HepG2 (cell line): ENCODE data around the gene RPL36. TPM values are rescaled to one million over a fixed set of nuclear protein-coding genes. Genes with fewer than 3 reads are reported as not detected.

Experiments
- CENPT ChIP-seq: sonication (generic); formaldehyde crosslinking; IDR thresholded peaks from 2 replicates; pipeline ENCODE4 v1.8.0; 2022; ENCODE audit warnings: low read depth, mild to moderate bottlenecking, moderate library complexity, missing genetic modification reagents
- GATAD1 ChIP-seq: IDR thresholded peaks from 2 replicates; pipeline ENCODE4 v1.6.1; 2016; ENCODE audit warnings: missing genetic modification reagents, missing compliant biosample characterization
- KDM6A ChIP-seq: IDR thresholded peaks from 2 replicates; pipeline ENCODE4 v1.6.1; 2016; ENCODE audit warnings: low read depth
- NR2F2 ChIP-seq: IDR thresholded peaks from 2 replicates; pipeline ENCODE4 v1.6.1; 2012; ENCODE audit warnings: low read depth, inconsistent platforms, borderline replicate concordance
- NR2F6 ChIP-seq, 2 experiments: IDR thresholded peaks; 2 replicates each; pipeline ENCODE4 v1.6.1; 2016; ENCODE audit warnings: antibody characterized with exemption in 1 of 2, mild to moderate bottlenecking in 1 of 2
- ZFP82 ChIP-seq: sonication (generic); formaldehyde crosslinking; IDR thresholded peaks from 2 replicates; pipeline ENCODE4 v1.5.1; 2020; ENCODE audit warnings: mild to moderate bottlenecking, missing genetic modification reagents, borderline replicate concordance
- ZNF101 ChIP-seq: sonication (generic); formaldehyde crosslinking; IDR thresholded peaks from 2 replicates; pipeline ENCODE4 v1.4.0; 2020; ENCODE audit warnings: mild to moderate bottlenecking, low read depth, missing genetic modification reagents, borderline replicate concordance
- ZNF260 ChIP-seq: sonication (generic); formaldehyde crosslinking; IDR thresholded peaks from 2 replicates; pipeline ENCODE4 v1.4.0; 2020; ENCODE audit warnings: missing genetic modification reagents, low read depth, mild to moderate bottlenecking, borderline replicate concordance
- ZNF30 ChIP-seq: sonication (generic); formaldehyde crosslinking; IDR thresholded peaks from 2 replicates; pipeline ENCODE4 v1.5.0; 2020; ENCODE audit warnings: mild to moderate bottlenecking, missing genetic modification reagents
- ZNF557 ChIP-seq: sonication (generic); formaldehyde crosslinking; IDR thresholded peaks from 2 replicates; pipeline ENCODE4 v1.4.0; 2020; ENCODE audit warnings: missing genetic modification reagents
- ZNF572 ChIP-seq: sonication (generic); formaldehyde crosslinking; IDR thresholded peaks from 2 replicates; pipeline ENCODE4 v1.5.1; 2020; ENCODE audit warnings: mild to moderate bottlenecking, missing genetic modification reagents
- ZNF577 ChIP-seq: sonication (generic); formaldehyde crosslinking; IDR thresholded peaks from 2 replicates; pipeline ENCODE4 v1.4.0; 2020; ENCODE audit warnings: mild to moderate bottlenecking, low read depth, missing genetic modification reagents, borderline replicate concordance
- ZNF703 ChIP-seq: sonication (generic); formaldehyde crosslinking; IDR thresholded peaks from 2 replicates; pipeline ENCODE4 v1.5.1; 2020; ENCODE audit warnings: missing genetic modification reagents, mild to moderate bottlenecking, moderate library complexity, borderline replicate concordance
- ZNF782 ChIP-seq: sonication (generic); formaldehyde crosslinking; IDR thresholded peaks from 2 replicates; pipeline ENCODE4 v1.4.0; 2020; ENCODE audit warnings: missing genetic modification reagents, mild to moderate bottlenecking, borderline replicate concordance
- ZNF83 ChIP-seq: sonication (generic); formaldehyde crosslinking; IDR thresholded peaks from 2 replicates; pipeline ENCODE4 v1.4.0; 2020; ENCODE audit warnings: missing genetic modification reagents, mild to moderate bottlenecking, borderline replicate concordance
- polyA plus RNA-seq, 8 experiments: library from polyadenylated mRNA; depleted of rRNA in 3 of 8; stranded (reverse) in 7 of 8; unstranded in 1 of 8; fragments of >200 nt; fragmentation: Illumina TruSeq in 4 of 8; extraction: Trizol in 4 of 8; gene quantifications; 2 replicates each; pipeline versions ENCODE4 v1.2.1 to v1.2.3, GENCODE V29; 2011 to 2016; ENCODE audit warnings: low read depth in 4 of 8, missing spikeins in 1 of 8, mixed read lengths in 1 of 8; ENCODE audit not compliant: insufficient read depth in 1 of 8
- total RNA-seq, 5 experiments: library from RNA; depleted of rRNA; stranded (reverse); fragments of >200 nt; fragmentation: Illumina TruSeq; extraction: Trizol; gene quantifications; 2 replicates each; pipeline ENCODE4 v1.2.3, GENCODE V29; 2016; ENCODE audit warnings: low read depth in 1 of 5
- TF ChIP-seq, protein P1 (sequence below): sonication (generic); formaldehyde crosslinking; IDR thresholded peaks from 2 replicates; pipeline ENCODE4 v1.5.0; 2020; ENCODE audit warnings: mild to moderate bottlenecking, missing genetic modification reagents
- TF ChIP-seq, protein P2 (sequence below): sonication (generic); formaldehyde crosslinking; IDR thresholded peaks from 2 replicates; pipeline ENCODE4 v1.8.0; 2022; ENCODE audit warnings: mild to moderate bottlenecking, missing genetic modification reagents, moderate library complexity
- TF ChIP-seq, protein P3 (sequence below): sonication (generic); formaldehyde crosslinking; IDR thresholded peaks from 2 replicates; pipeline ENCODE4 v1.4.0; 2020; ENCODE audit warnings: mild to moderate bottlenecking, missing genetic modification reagents
- TF ChIP-seq, protein P4 (sequence below): IDR thresholded peaks from 2 replicates; pipeline ENCODE4 v1.6.1; 2012; ENCODE audit warnings: low read depth, low read length, improper control_type of control experiment
- TF ChIP-seq, protein P5 (sequence below): IDR thresholded peaks from 2 replicates; pipeline ENCODE4 v1.4.0; 2020; ENCODE audit warnings: mild to moderate bottlenecking, missing genetic modification reagents

Gene RPL36
- total and polyA plus RNA-seq, 2 of the 13 experiments (the other 11 are each of a cell fraction or from before 2014, with no cell fraction given), result 706 to 740 TPM

DNA sequence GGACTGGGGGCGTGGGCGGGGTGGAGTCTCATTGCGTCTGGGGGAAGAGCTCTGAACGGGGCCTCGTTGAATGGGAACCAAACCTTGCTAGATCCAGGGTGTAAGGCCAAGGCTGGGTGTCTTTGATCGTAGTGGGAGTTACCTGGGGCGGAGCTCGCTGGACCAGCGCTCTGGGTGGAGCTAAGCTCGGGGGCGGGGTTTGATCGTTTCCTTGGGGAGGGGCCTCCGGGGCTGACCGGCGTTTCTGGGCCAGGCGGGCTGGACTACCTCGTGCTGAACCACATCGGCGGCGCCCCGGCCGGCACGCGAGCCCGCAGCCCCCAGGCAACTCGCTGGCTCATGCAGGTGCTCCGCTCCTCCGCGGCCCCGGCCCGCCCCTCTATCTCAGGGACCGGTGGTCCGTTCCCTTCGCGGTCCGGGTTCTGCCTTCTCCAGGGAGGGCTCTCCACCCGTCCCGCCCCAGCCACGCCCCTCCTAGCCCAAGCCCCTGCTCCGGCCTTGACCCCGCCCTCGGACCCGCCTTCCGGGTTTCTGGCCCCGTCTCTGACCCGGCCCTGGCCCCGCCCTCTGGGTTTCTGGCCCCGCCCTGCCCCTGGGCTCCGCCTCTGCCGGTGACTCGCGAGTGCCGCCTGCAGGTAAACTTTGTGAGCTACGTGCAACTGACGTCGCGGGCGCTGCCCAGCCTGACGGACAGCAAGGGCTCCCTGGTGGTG lies 3.3 kb upstream of the RPL36 start (continued):
- TF ChIP-seq KDM6A (CRISPR knock-in tag), result no peak
- TF ChIP-seq ZNF703 (CRISPR knock-in tag), result no peak
- TF ChIP-seq, protein P1, sequence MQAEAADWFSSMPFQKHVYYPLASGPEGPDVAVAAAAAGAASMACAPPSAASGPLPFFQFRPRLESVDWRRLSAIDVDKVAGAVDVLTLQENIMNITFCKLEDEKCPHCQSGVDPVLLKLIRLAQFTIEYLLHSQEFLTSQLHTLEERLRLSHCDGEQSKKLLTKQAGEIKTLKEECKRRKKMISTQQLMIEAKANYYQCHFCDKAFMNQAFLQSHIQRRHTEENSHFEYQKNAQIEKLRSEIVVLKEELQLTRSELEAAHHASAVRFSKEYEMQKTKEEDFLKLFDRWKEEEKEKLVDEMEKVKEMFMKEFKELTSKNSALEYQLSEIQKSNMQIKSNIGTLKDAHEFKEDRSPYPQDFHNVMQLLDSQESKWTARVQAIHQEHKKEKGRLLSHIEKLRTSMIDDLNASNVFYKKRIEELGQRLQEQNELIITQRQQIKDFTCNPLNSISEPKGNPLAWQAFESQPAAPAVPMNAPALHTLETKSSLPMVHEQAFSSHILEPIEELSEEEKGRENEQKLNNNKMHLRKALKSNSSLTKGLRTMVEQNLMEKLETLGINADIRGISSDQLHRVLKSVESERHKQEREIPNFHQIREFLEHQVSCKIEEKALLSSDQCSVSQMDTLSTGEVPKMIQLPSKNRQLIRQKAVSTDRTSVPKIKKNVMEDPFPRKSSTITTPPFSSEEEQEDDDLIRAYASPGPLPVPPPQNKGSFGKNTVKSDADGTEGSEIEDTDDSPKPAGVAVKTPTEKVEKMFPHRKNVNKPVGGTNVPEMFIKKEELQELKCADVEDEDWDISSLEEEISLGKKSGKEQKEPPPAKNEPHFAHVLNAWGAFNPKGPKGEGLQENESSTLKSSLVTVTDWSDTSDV (CRISPR knock-in tag), result no peak
- TF ChIP-seq, protein P2, sequence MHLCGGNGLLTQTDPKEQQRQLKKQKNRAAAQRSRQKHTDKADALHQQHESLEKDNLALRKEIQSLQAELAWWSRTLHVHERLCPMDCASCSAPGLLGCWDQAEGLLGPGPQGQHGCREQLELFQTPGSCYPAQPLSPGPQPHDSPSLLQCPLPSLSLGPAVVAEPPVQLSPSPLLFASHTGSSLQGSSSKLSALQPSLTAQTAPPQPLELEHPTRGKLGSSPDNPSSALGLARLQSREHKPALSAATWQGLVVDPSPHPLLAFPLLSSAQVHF (CRISPR knock-in tag), result no peak
- TF ChIP-seq, protein P3, sequence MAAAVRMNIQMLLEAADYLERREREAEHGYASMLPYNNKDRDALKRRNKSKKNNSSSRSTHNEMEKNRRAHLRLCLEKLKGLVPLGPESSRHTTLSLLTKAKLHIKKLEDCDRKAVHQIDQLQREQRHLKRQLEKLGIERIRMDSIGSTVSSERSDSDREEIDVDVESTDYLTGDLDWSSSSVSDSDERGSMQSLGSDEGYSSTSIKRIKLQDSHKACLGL (CRISPR knock-in tag), result peak; percentile 79
- TF ChIP-seq ZNF83 (CRISPR knock-in tag), result no peak
- TF ChIP-seq NR2F2, result no peak
- no peak for TF ChIP-seq ZNF572 (CRISPR knock-in tag)
- peak; percentile 63 for TF ChIP-seq ZFP82 (CRISPR knock-in tag)
- no peak for TF ChIP-seq ZNF557 (CRISPR knock-in tag)
- TF ChIP-seq ZNF782 (CRISPR knock-in tag), result no peak; the same call in 1 of the 2 replicates
- TF ChIP-seq ZNF30, result no peak
- no peak for TF ChIP-seq ZNF577 (CRISPR knock-in tag)
- TF ChIP-seq GATAD1 (CRISPR knock-in tag), result no peak; the same call in none of the 2 replicates
- no peak for TF ChIP-seq ZNF260 (CRISPR knock-in tag)
- no peak for TF ChIP-seq CENPT (CRISPR knock-in tag)
- TF ChIP-seq, protein P4, sequence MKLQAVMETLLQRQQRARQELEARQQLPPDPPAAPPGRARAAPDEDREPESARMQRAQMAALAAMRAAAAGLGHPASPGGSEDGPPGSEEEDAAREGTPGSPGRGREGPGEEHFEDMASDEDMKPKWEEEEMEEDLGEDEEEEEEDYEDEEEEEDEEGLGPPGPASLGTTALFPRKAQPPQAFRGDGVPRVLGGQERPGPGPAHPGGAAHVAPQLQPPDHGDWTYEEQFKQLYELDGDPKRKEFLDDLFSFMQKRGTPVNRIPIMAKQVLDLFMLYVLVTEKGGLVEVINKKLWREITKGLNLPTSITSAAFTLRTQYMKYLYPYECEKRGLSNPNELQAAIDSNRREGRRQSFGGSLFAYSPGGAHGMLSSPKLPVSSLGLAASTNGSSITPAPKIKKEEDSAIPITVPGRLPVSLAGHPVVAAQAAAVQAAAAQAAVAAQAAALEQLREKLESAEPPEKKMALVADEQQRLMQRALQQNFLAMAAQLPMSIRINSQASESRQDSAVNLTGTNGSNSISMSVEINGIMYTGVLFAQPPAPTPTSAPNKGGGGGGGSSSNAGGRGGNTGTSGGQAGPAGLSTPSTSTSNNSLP, result no peak
- no peak for TF ChIP-seq ZNF101 (CRISPR knock-in tag)
- TF ChIP-seq, protein P5, sequence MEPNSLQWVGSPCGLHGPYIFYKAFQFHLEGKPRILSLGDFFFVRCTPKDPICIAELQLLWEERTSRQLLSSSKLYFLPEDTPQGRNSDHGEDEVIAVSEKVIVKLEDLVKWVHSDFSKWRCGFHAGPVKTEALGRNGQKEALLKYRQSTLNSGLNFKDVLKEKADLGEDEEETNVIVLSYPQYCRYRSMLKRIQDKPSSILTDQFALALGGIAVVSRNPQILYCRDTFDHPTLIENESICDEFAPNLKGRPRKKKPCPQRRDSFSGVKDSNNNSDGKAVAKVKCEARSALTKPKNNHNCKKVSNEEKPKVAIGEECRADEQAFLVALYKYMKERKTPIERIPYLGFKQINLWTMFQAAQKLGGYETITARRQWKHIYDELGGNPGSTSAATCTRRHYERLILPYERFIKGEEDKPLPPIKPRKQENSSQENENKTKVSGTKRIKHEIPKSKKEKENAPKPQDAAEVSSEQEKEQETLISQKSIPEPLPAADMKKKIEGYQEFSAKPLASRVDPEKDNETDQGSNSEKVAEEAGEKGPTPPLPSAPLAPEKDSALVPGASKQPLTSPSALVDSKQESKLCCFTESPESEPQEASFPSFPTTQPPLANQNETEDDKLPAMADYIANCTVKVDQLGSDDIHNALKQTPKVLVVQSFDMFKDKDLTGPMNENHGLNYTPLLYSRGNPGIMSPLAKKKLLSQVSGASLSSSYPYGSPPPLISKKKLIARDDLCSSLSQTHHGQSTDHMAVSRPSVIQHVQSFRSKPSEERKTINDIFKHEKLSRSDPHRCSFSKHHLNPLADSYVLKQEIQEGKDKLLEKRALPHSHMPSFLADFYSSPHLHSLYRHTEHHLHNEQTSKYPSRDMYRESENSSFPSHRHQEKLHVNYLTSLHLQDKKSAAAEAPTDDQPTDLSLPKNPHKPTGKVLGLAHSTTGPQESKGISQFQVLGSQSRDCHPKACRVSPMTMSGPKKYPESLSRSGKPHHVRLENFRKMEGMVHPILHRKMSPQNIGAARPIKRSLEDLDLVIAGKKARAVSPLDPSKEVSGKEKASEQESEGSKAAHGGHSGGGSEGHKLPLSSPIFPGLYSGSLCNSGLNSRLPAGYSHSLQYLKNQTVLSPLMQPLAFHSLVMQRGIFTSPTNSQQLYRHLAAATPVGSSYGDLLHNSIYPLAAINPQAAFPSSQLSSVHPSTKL, result no peak; the same call in 1 of the 2 replicates
- TF ChIP-seq NR2F6 (IDR thresholded peaks at IDR 0.05), result no peak
- TF ChIP-seq NR2F6 (CRISPR knock-in tag; IDR thresholded peaks at IDR 0.05), result peak; percentile 67; the same call in 1 of the 2 replicates
